ENCODE data around the gene PDPN. TPM values are rescaled to one million over a fixed set of nuclear protein-coding genes. Genes with fewer than 3 reads are reported as not detected.

Gene PDPN
- total and polyA plus RNA-seq, 9 donors = 17.6 to 65.4 (median 41.4) TPM

- intact Hi-C loops (cut with DNase I) = no loop called here
- Histone ChIP-seq H3K27ac (peak overlapping the region; percentile 4 to 76), H3K36me3 (no peaks in the 10 kb centered on the region), H3K9me3 (no peaks in the 10 kb centered on the region), H3K4me3 (no peak overlapping the region), H3K27me3 (no peaks in the 10 kb centered on the region), H3K4me1 (ENCODE audit: insufficient read depth) (peaks cover 12% of the 10 kb centered on the region)
- 13% methylated on average over 8 of the region's 8 CpGs for WGBS, 3 donors
- peak in 3 of 5 donors; percentile 45 to 61 (median 51) for DNase-seq
- TF ChIP-seq CTCF (IDR thresholded peaks at IDR 0.05) (no peak), EP300 (IDR thresholded peaks at IDR 0.05) (peak; percentile 77)
These were observed 36.3 kb downstream of the PDPN start for GRCh38 chr1:13619909-13620308.

DNA sequence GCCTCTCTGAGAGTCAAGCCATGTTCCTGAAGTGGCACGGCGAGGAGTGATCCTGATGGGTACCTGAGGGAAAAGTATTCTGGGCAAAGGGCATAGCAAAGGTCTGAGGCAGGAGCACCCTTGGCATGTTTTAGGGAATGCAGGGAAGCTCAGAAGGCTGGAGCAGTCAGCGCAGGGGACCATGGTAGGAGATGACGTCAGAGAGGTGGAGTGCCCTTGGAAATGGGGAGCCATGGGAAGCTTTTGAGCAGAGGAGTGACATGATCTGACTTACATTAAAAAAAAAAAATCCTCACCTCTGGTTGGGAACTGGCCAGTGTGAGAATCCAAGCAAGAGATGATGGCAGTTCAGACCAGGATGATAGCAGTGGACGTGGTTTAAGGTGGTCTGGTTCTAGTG is 37.2 kb downstream of the PDPN start:
- intact Hi-C loops (cut with DNase I) = no loop called here
- no peak for TF ChIP-seq POLR2A (IDR thresholded peaks at IDR 0.05)
- no peak for TF ChIP-seq EP300 (IDR thresholded peaks at IDR 0.05)
- TF ChIP-seq CTCF (IDR thresholded peaks at IDR 0.05) = no peak
- 95 to 96% (median 96%) methylated on average over 5 of the region's 5 CpGs for WGBS, 3 donors
- H3K36me3 ChIP-seq = no peaks in the 10 kb centered on the region
- no peaks in the 10 kb centered on the region for H3K27me3 ChIP-seq
- no peak for DNase-seq
- no peaks in the 10 kb centered on the region for H3K9me3 ChIP-seq
- no peak overlapping the region for H3K4me3 ChIP-seq
- peaks cover 9% of the 10 kb centered on the region for H3K4me1 ChIP-seq (ENCODE audit: insufficient read depth)
- peak overlapping the region in 1 of 2 donors; percentile 76 for H3K27ac ChIP-seq

GRCh38 chr1:13622446-13622845 is 38.8 kb downstream of the PDPN start:
- Histone ChIP-seq H3K27me3 (no peaks in the 10 kb centered on the region), H3K36me3 (no peaks in the 10 kb centered on the region), H3K4me3 (no peak overlapping the region), H3K27ac (no peak overlapping the region), H3K9me3 (no peaks in the 10 kb centered on the region), H3K4me1 (ENCODE audit: insufficient read depth) (peaks cover 8% of the 10 kb centered on the region)
- TF ChIP-seq EP300 (IDR thresholded peaks at IDR 0.05) (no peak), CTCF (IDR thresholded peaks at IDR 0.05) (no peak), POLR2A (IDR thresholded peaks at IDR 0.05) (no peak)
- no peak for DNase-seq
- intact Hi-C loops (cut with DNase I) = no loop called here
- WGBS, 3 donors = 96 to 98% (median 98%) methylated on average over 4 of the region's 4 CpGs

- intact Hi-C loops (cut with DNase I) = no loop called here
- TF ChIP-seq CTCF (IDR thresholded peaks at IDR 0.05) = no peak
- TF ChIP-seq EP300 (IDR thresholded peaks at IDR 0.05) = no peak
- TF ChIP-seq POLR2A (IDR thresholded peaks at IDR 0.05) = no peak
- no peak for DNase-seq
- no peak overlapping the region for H3K4me3 ChIP-seq
- H3K27me3 ChIP-seq = no peaks in the 10 kb centered on the region
- H3K36me3 ChIP-seq = no peaks in the 10 kb centered on the region
- peaks cover 8% of the 10 kb centered on the region for H3K4me1 ChIP-seq (ENCODE audit: insufficient read depth)
- H3K9me3 ChIP-seq = no peaks in the 10 kb centered on the region
- whole genome bisulfite sequencing, 3 donors = 81 to 92% (median 87%) methylated on average over 9 of the region's 9 CpGs
- H3K27ac ChIP-seq = no peak overlapping the region
These were observed 39.5 kb downstream of the PDPN start for GRCh38 chr1:13623021-13623637.
